ENCODE data around the gene VASH2.

The VASH2 gene

GRCh38 chr1:212926372-212926771, 24.0 kb upstream of the VASH2 start:
- Histone ChIP-seq H3K27me3 (replicated peaks; ENCODE audit: control insufficient read depth, insufficient read depth, low read length) (no peaks in the 10 kb centered on the region), H3K4me3 (replicated peaks; ENCODE audit: low read depth, low read length) (no peak overlapping the region), H3K36me3 (ENCODE audit: control insufficient read depth, insufficient read depth, low read length) (no peaks in the 10 kb centered on the region)
- DNase-seq (ENCODE audit: extremely low read depth, insufficient read length), result no peak
- no peak for TF ChIP-seq CTCF (IDR thresholded peaks at IDR 0.05; ENCODE audit: insufficient read depth, low read length, poor library complexity, severe bottlenecking)

GRCh38 chr1:212928323-212929291, 21.7 kb upstream of the VASH2 start:
- Histone ChIP-seq H3K36me3 (ENCODE audit: control insufficient read depth, insufficient read depth, low read length) (no peaks in the 10 kb centered on the region), H3K27me3 (replicated peaks; ENCODE audit: control insufficient read depth, insufficient read depth, low read length) (no peaks in the 10 kb centered on the region), H3K4me3 (replicated peaks; ENCODE audit: low read depth, low read length) (no peak overlapping the region)
- no peak for TF ChIP-seq CTCF (IDR thresholded peaks at IDR 0.05; ENCODE audit: insufficient read depth, low read length, poor library complexity, severe bottlenecking)
- peak; percentile 59 for DNase-seq (ENCODE audit: extremely low read depth, insufficient read length)

GRCh38 chr1:212930986-212931678, 19.2 kb upstream of the VASH2 start:
- H3K4me3 ChIP-seq (replicated peaks; ENCODE audit: low read depth, low read length), result no peak overlapping the region
- no peaks in the 10 kb centered on the region for H3K36me3 ChIP-seq (ENCODE audit: control insufficient read depth, insufficient read depth, low read length)
- no peak for DNase-seq (ENCODE audit: extremely low read depth, insufficient read length)
- no peak for TF ChIP-seq CTCF (IDR thresholded peaks at IDR 0.05; ENCODE audit: insufficient read depth, low read length, poor library complexity, severe bottlenecking)
- H3K27me3 ChIP-seq (replicated peaks; ENCODE audit: control insufficient read depth, insufficient read depth, low read length), result no peaks in the 10 kb centered on the region

GRCh38 chr1:212933815-212934471, 16.4 kb upstream of the VASH2 start:
- DNase-seq (ENCODE audit: extremely low read depth, insufficient read length), result no peak
- Histone ChIP-seq H3K36me3 (ENCODE audit: control insufficient read depth, insufficient read depth, low read length) (no peaks in the 10 kb centered on the region), H3K27me3 (replicated peaks; ENCODE audit: control insufficient read depth, insufficient read depth, low read length) (no peaks in the 10 kb centered on the region), H3K4me3 (replicated peaks; ENCODE audit: low read depth, low read length) (no peak overlapping the region)
- TF ChIP-seq CTCF (IDR thresholded peaks at IDR 0.05; ENCODE audit: insufficient read depth, low read length, poor library complexity, severe bottlenecking), result no peak

GRCh38 chr1:212935387-212935981, 14.9 kb upstream of the VASH2 start:
- no peaks in the 10 kb centered on the region for H3K36me3 ChIP-seq (ENCODE audit: control insufficient read depth, insufficient read depth, low read length)
- H3K27me3 ChIP-seq (replicated peaks; ENCODE audit: control insufficient read depth, insufficient read depth, low read length), result no peaks in the 10 kb centered on the region
- TF ChIP-seq CTCF (IDR thresholded peaks at IDR 0.05; ENCODE audit: insufficient read depth, low read length, poor library complexity, severe bottlenecking), result no peak
- DNase-seq (ENCODE audit: extremely low read depth, insufficient read length), result no peak
- no peak overlapping the region for H3K4me3 ChIP-seq (replicated peaks; ENCODE audit: low read depth, low read length)

Data from GM06990 (cell line).